ENCODE measurements around the gene PCBP3.
"Not testable (repeated sequence)": the region's sequence is repeated elsewhere in the genome, so short reads cannot be mapped to it uniquely, and the experiment has no call there.

Gene PCBP3

GRCh38 chr21:45607021-45607908 is 36.3 kb upstream of the PCBP3 start:
- Histone ChIP-seq H2BK120ac (ENCODE audit: insufficient read depth, low read length, poor library complexity) (no peak overlapping the region), H2BK12ac (ENCODE audit: low read length) (no peak overlapping the region), H3K9ac (ENCODE audit: low read length) (no peak overlapping the region), H2AK5ac (ENCODE audit: low read length) (no peak overlapping the region), H4K91ac (ENCODE audit: low read depth, low read length) (no peak overlapping the region), H3K27me3 (ENCODE audit: insufficient read depth, low read length) (no peaks in the 10 kb centered on the region), H3K27ac (ENCODE audit: low read depth, low read length) (no peak overlapping the region), H2AFZ (ENCODE audit: insufficient read depth, low read length, poor library complexity) (no peak overlapping the region), H2BK5ac (ENCODE audit: low read depth, low read length, poor library complexity) (no peak overlapping the region), H3K4me1 (ENCODE audit: control insufficient read depth in 1 of 2, insufficient read depth in 2 of 2, low read length in 2 of 2) (no peaks in the 10 kb centered on the region), H3K18ac (ENCODE audit: low read length) (no peak overlapping the region), H4K12ac (ENCODE audit: low read depth, low read length) (no peak overlapping the region), H3K79me2 (ENCODE audit: control insufficient read depth, insufficient read depth, low read length, poor library complexity) (no peaks in the 10 kb centered on the region), H3K4me3 (ENCODE audit: low read depth, low read length) (no peak overlapping the region), H3K9me3 (ENCODE audit: insufficient read depth, low read depth, low read length) (peaks cover 7% of the 10 kb centered on the region), H3K4me2 (ENCODE audit: low read length) (no peak overlapping the region), H3K79me1 (ENCODE audit: low read length) (no peaks in the 10 kb centered on the region), H3K23ac (ENCODE audit: low read length) (no peak overlapping the region), H4K8ac (ENCODE audit: low read depth, low read length) (no peak overlapping the region), H3K36me3 (ENCODE audit: control insufficient read depth in 1 of 2, insufficient read depth in 2 of 2, low read length in 2 of 2) (no peaks in the 10 kb centered on the region), H3K4ac (ENCODE audit: low read depth, low read length) (no peak overlapping the region), H3K14ac (ENCODE audit: low read length) (no peak overlapping the region)
- WGBS (ENCODE audit: extremely low coverage, insufficient coverage, insufficient read length) = no CpG with 5 or more reads among the region's 23 CpGs
- DNase-seq = no peak

GRCh38 chr21:45607909-45608295 is 35.6 kb upstream of the PCBP3 start:
- no peaks in the 10 kb centered on the region for H3K4me1 ChIP-seq (ENCODE audit: control insufficient read depth in 1 of 2, insufficient read depth in 2 of 2, low read length in 2 of 2)
- H3K9ac ChIP-seq (ENCODE audit: low read length) = no peak overlapping the region
- H3K4ac ChIP-seq (ENCODE audit: low read depth, low read length) = no peak overlapping the region
- no peaks in the 10 kb centered on the region for H3K79me1 ChIP-seq (ENCODE audit: low read length)
- peaks cover 7% of the 10 kb centered on the region for H3K9me3 ChIP-seq (ENCODE audit: insufficient read depth, low read depth, low read length)
- H3K18ac ChIP-seq (ENCODE audit: low read length) = no peak overlapping the region
- H3K14ac ChIP-seq (ENCODE audit: low read length) = no peak overlapping the region
- H2BK120ac ChIP-seq (ENCODE audit: insufficient read depth, low read length, poor library complexity) = no peak overlapping the region
- no peak overlapping the region for H2BK5ac ChIP-seq (ENCODE audit: low read depth, low read length, poor library complexity)
- no peak overlapping the region for H2AK5ac ChIP-seq (ENCODE audit: low read length)
- no peak overlapping the region for H4K12ac ChIP-seq (ENCODE audit: low read depth, low read length)
- H2AFZ ChIP-seq (ENCODE audit: insufficient read depth, low read length, poor library complexity) = no peak overlapping the region
- H3K4me2 ChIP-seq (ENCODE audit: low read length) = no peak overlapping the region
- no peak overlapping the region for H4K8ac ChIP-seq (ENCODE audit: low read depth, low read length)
- H3K27ac ChIP-seq (ENCODE audit: low read depth, low read length) = no peak overlapping the region
- H3K4me3 ChIP-seq (ENCODE audit: low read depth, low read length) = no peak overlapping the region
- WGBS (ENCODE audit: extremely low coverage, insufficient coverage, insufficient read length) = no CpG with 5 or more reads among the region's 20 CpGs
- no peak overlapping the region for H3K23ac ChIP-seq (ENCODE audit: low read length)
- DNase-seq = no peak
- no peak overlapping the region for H2BK12ac ChIP-seq (ENCODE audit: low read length)
- no peaks in the 10 kb centered on the region for H3K79me2 ChIP-seq (ENCODE audit: control insufficient read depth, insufficient read depth, low read length, poor library complexity)
- no peaks in the 10 kb centered on the region for H3K36me3 ChIP-seq (ENCODE audit: control insufficient read depth in 1 of 2, insufficient read depth in 2 of 2, low read length in 2 of 2)
- no peak overlapping the region for H4K91ac ChIP-seq (ENCODE audit: low read depth, low read length)
- H3K27me3 ChIP-seq (ENCODE audit: insufficient read depth, low read length) = no peaks in the 10 kb centered on the region

GRCh38 chr21:45608747-45609470 is 34.6 kb upstream of the PCBP3 start:
- not testable (repeated sequence) for H3K23ac ChIP-seq (ENCODE audit: low read length); H4K91ac ChIP-seq (ENCODE audit: low read depth, low read length); H4K12ac ChIP-seq (ENCODE audit: low read depth, low read length); H3K27ac ChIP-seq (ENCODE audit: low read depth, low read length); H3K4me2 ChIP-seq (ENCODE audit: low read length); H3K36me3 ChIP-seq (ENCODE audit: control insufficient read depth in 1 of 2, insufficient read depth in 2 of 2, low read length in 2 of 2); H3K79me2 ChIP-seq (ENCODE audit: control insufficient read depth, insufficient read depth, low read length, poor library complexity); H3K27me3 ChIP-seq (ENCODE audit: insufficient read depth, low read length); H2BK120ac ChIP-seq (ENCODE audit: insufficient read depth, low read length, poor library complexity); H2AFZ ChIP-seq (ENCODE audit: insufficient read depth, low read length, poor library complexity); H2BK5ac ChIP-seq (ENCODE audit: low read depth, low read length, poor library complexity); H3K4me1 ChIP-seq (ENCODE audit: control insufficient read depth in 1 of 2, insufficient read depth in 2 of 2, low read length in 2 of 2); DNase-seq; H3K4me3 ChIP-seq (ENCODE audit: low read depth, low read length); H3K14ac ChIP-seq (ENCODE audit: low read length); H3K9ac ChIP-seq (ENCODE audit: low read length); H3K79me1 ChIP-seq (ENCODE audit: low read length); H3K18ac ChIP-seq (ENCODE audit: low read length); H3K4ac ChIP-seq (ENCODE audit: low read depth, low read length); H2AK5ac ChIP-seq (ENCODE audit: low read length); H2BK12ac ChIP-seq (ENCODE audit: low read length); H4K8ac ChIP-seq (ENCODE audit: low read depth, low read length); H3K9me3 ChIP-seq (ENCODE audit: insufficient read depth, low read depth, low read length)
- no CpG with 5 or more reads among the region's 15 CpGs for WGBS (ENCODE audit: extremely low coverage, insufficient coverage, insufficient read length)

DNA sequence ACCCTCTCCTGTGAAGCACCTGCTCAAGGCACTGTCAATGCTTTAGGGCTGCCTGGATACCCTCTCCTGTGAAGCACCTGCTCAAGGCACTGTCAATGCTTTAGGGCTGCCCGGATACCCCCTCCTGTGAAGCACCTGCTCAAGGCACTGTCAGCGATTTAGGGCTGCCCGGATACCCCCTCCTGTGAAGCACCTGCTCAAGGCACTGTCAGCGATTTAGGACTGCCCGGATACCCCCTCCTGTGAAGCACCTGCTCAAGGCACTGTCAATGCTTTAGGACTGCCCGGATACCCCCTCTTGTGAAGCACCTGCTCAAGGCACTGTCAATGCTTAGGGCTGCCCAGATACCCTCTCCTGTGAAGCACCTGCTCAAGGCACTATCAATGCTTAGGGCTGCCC is 33.9 kb upstream of the PCBP3 start:
- not testable (repeated sequence) for H2AFZ ChIP-seq (ENCODE audit: insufficient read depth, low read length, poor library complexity); H3K79me2 ChIP-seq (ENCODE audit: control insufficient read depth, insufficient read depth, low read length, poor library complexity); H3K27ac ChIP-seq (ENCODE audit: low read depth, low read length); H4K8ac ChIP-seq (ENCODE audit: low read depth, low read length); H3K14ac ChIP-seq (ENCODE audit: low read length); H3K9me3 ChIP-seq (ENCODE audit: insufficient read depth, low read depth, low read length); H3K4me1 ChIP-seq (ENCODE audit: control insufficient read depth in 1 of 2, insufficient read depth in 2 of 2, low read length in 2 of 2); H3K18ac ChIP-seq (ENCODE audit: low read length); H3K23ac ChIP-seq (ENCODE audit: low read length); H2AK5ac ChIP-seq (ENCODE audit: low read length); H3K27me3 ChIP-seq (ENCODE audit: insufficient read depth, low read length); H2BK12ac ChIP-seq (ENCODE audit: low read length); H3K4ac ChIP-seq (ENCODE audit: low read depth, low read length); H3K4me2 ChIP-seq (ENCODE audit: low read length); H3K4me3 ChIP-seq (ENCODE audit: low read depth, low read length); H2BK5ac ChIP-seq (ENCODE audit: low read depth, low read length, poor library complexity); H3K9ac ChIP-seq (ENCODE audit: low read length); H2BK120ac ChIP-seq (ENCODE audit: insufficient read depth, low read length, poor library complexity); DNase-seq; H4K12ac ChIP-seq (ENCODE audit: low read depth, low read length); H4K91ac ChIP-seq (ENCODE audit: low read depth, low read length); H3K79me1 ChIP-seq (ENCODE audit: low read length); H3K36me3 ChIP-seq (ENCODE audit: control insufficient read depth in 1 of 2, insufficient read depth in 2 of 2, low read length in 2 of 2)
- no CpG with 5 or more reads among the region's 6 CpGs for WGBS (ENCODE audit: extremely low coverage, insufficient coverage, insufficient read length)
